ENCODE results near the gene TIMP3.

The TIMP3 gene

DNA sequence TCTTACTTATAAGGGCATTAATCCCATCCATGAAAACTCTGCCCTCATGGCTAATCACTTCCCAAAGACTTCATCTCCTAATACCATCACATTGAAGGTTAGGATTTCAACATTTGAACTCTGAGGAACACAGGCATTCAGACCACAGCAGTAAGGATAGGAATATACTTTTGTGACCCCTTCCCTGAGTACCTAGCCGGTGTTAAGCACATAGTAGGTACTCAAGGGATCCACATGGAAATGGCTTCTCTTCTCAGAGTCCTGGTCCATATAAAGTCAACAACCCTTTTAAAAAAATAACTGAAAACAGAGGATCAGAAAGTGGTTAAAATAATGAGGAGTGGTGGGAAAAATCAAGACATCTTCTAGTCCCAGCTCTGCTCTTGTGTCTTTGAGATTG lies 78.0 kb downstream of the TIMP3 start:
- no peak for ATAC-seq (ENCODE audit: insufficient read depth, low read depth)
- no peak overlapping the region for H3K4me2 ChIP-seq (ENCODE audit: insufficient read depth, low read length)

DNA sequence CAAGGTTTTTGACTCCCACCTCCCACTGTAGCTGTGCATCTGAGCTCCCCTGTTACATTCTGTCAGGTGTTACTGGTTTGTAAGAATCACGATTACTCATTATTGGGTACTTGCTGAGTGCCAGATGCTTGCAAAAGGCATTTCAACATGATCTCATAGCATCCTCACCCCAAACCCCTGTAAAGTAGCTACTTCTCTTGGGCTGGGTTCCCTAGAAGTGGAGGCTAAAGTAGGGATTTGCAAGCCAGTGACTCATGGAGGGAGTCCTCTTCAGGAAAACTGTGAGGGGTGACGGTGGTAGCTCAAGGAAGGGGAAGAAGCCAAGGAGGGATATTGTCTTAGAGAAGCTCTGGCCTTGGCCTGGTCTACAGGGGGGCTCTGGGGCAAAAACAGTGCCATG lies 78.6 kb downstream of the TIMP3 start:
- no peak overlapping the region for H3K27ac ChIP-seq (ENCODE audit: low read length)

More for the DNA sequence above, 78.0 kb downstream of the TIMP3 start:
- Histone ChIP-seq H3K36me3 (ENCODE audit: insufficient read depth, low read length) (no peaks in the 10 kb centered on the region), H3K9me3 (ENCODE audit: insufficient read depth, low read length, severe bottlenecking) (no peaks in the 10 kb centered on the region), H3K79me2 (ENCODE audit: insufficient read depth, low read length) (no peaks in the 10 kb centered on the region), H3K27me3 (ENCODE audit: insufficient read depth, low read length, poor library complexity) (peaks cover 18% of the 10 kb centered on the region), H2AFZ (ENCODE audit: low read depth, low read length) (no peak overlapping the region), H3K27ac (ENCODE audit: low read length) (no peak overlapping the region), H4K20me1 (ENCODE audit: insufficient read depth, low read length) (no peaks in the 10 kb centered on the region), H3K9ac (ENCODE audit: low read depth, low read length) (no peak overlapping the region), H3K4me3 (ENCODE audit: low read depth in 1 of 2, low read length in 2 of 2) (no peak overlapping the region), H3K4me1 (ENCODE audit: insufficient read depth, low read length) (no peaks in the 10 kb centered on the region)
- no peak for DNase-seq
- TF ChIP-seq, protein P1, sequence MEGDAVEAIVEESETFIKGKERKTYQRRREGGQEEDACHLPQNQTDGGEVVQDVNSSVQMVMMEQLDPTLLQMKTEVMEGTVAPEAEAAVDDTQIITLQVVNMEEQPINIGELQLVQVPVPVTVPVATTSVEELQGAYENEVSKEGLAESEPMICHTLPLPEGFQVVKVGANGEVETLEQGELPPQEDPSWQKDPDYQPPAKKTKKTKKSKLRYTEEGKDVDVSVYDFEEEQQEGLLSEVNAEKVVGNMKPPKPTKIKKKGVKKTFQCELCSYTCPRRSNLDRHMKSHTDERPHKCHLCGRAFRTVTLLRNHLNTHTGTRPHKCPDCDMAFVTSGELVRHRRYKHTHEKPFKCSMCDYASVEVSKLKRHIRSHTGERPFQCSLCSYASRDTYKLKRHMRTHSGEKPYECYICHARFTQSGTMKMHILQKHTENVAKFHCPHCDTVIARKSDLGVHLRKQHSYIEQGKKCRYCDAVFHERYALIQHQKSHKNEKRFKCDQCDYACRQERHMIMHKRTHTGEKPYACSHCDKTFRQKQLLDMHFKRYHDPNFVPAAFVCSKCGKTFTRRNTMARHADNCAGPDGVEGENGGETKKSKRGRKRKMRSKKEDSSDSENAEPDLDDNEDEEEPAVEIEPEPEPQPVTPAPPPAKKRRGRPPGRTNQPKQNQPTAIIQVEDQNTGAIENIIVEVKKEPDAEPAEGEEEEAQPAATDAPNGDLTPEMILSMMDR (IDR thresholded peaks at IDR 0.05; ENCODE audit: borderline replicate concordance, extremely low read depth, low read length, poor library complexity, severe bottlenecking) = no peak
- TF ChIP-seq EZH2 (IDR thresholded peaks at IDR 0.05; ENCODE audit: borderline replicate concordance, low read depth, low read length, severe bottlenecking) = no peak

DNA sequence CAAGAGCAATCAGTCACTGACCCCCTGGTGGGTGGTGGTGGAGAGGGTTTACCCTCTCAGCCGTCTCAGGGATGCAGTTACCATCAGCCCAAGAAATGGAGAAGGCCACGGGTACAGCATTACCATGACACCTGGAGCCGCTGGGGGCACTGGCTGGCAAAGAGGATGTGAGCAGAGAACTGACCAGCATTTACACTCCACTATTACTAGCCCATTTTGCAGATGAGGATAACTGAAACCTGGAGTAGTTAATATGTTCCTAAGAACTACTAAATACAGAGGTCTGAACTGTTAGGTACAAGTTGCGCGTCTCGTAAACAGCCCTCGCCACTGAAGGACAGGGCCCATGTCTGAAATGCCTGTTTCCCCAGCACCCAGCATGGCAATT lies 79.0 kb downstream of the TIMP3 start:
- DNase-seq = no peak
- no peak overlapping the region for H3K4me2 ChIP-seq (ENCODE audit: insufficient read depth, low read length)

More for the DNA sequence above, 78.6 kb downstream of the TIMP3 start:
- H2AFZ ChIP-seq (ENCODE audit: low read depth, low read length) = no peak overlapping the region
- no peaks in the 10 kb centered on the region for H3K9me3 ChIP-seq (ENCODE audit: insufficient read depth, low read length, severe bottlenecking)
- no peaks in the 10 kb centered on the region for H3K36me3 ChIP-seq (ENCODE audit: insufficient read depth, low read length)
- no peak overlapping the region for H3K4me3 ChIP-seq (ENCODE audit: low read depth in 1 of 2, low read length in 2 of 2)
- H3K9ac ChIP-seq (ENCODE audit: low read depth, low read length) = no peak overlapping the region
- no peak for DNase-seq
- no peaks in the 10 kb centered on the region for H3K79me2 ChIP-seq (ENCODE audit: insufficient read depth, low read length)
- no peak overlapping the region for H3K4me2 ChIP-seq (ENCODE audit: insufficient read depth, low read length)
- no peaks in the 10 kb centered on the region for H4K20me1 ChIP-seq (ENCODE audit: insufficient read depth, low read length)
- H3K27me3 ChIP-seq (ENCODE audit: insufficient read depth, low read length, poor library complexity) = peaks cover 18% of the 10 kb centered on the region
- TF ChIP-seq EZH2 (IDR thresholded peaks at IDR 0.05; ENCODE audit: borderline replicate concordance, low read depth, low read length, severe bottlenecking) = no peak
- TF ChIP-seq, protein P1 (IDR thresholded peaks at IDR 0.05; ENCODE audit: borderline replicate concordance, extremely low read depth, low read length, poor library complexity, severe bottlenecking) = no peak
- H3K4me1 ChIP-seq (ENCODE audit: insufficient read depth, low read length) = no peaks in the 10 kb centered on the region
- ATAC-seq (ENCODE audit: insufficient read depth, low read depth) = no peak

More for the DNA sequence above, 79.0 kb downstream of the TIMP3 start:
- no peak for ATAC-seq (ENCODE audit: insufficient read depth, low read depth)
- H3K9me3 ChIP-seq (ENCODE audit: insufficient read depth, low read length, severe bottlenecking) = no peaks in the 10 kb centered on the region
- TF ChIP-seq, protein P1 (IDR thresholded peaks at IDR 0.05; ENCODE audit: borderline replicate concordance, extremely low read depth, low read length, poor library complexity, severe bottlenecking) = no peak
- no peak for TF ChIP-seq EZH2 (IDR thresholded peaks at IDR 0.05; ENCODE audit: borderline replicate concordance, low read depth, low read length, severe bottlenecking)
- no peak overlapping the region for H3K27ac ChIP-seq (ENCODE audit: low read length)
- H3K4me3 ChIP-seq (ENCODE audit: low read depth in 1 of 2, low read length in 2 of 2) = no peak overlapping the region
- H2AFZ ChIP-seq (ENCODE audit: low read depth, low read length) = no peak overlapping the region
- no peaks in the 10 kb centered on the region for H3K4me1 ChIP-seq (ENCODE audit: insufficient read depth, low read length)
- no peak overlapping the region for H3K9ac ChIP-seq (ENCODE audit: low read depth, low read length)
- no peaks in the 10 kb centered on the region for H3K79me2 ChIP-seq (ENCODE audit: insufficient read depth, low read length)
- H3K36me3 ChIP-seq (ENCODE audit: insufficient read depth, low read length) = no peaks in the 10 kb centered on the region
- peaks cover 18% of the 10 kb centered on the region for H3K27me3 ChIP-seq (ENCODE audit: insufficient read depth, low read length, poor library complexity)
- no peaks in the 10 kb centered on the region for H4K20me1 ChIP-seq (ENCODE audit: insufficient read depth, low read length)
